Measurements from ENCODE around the gene MICALL2. TPM values are rescaled to one million over a fixed set of nuclear protein-coding genes. Genes with fewer than 3 reads are reported as not detected.

The MICALL2 gene
- total RNA-seq, 2 donors from 2014 or later = 2.0 to 2.1 TPM

DNA sequence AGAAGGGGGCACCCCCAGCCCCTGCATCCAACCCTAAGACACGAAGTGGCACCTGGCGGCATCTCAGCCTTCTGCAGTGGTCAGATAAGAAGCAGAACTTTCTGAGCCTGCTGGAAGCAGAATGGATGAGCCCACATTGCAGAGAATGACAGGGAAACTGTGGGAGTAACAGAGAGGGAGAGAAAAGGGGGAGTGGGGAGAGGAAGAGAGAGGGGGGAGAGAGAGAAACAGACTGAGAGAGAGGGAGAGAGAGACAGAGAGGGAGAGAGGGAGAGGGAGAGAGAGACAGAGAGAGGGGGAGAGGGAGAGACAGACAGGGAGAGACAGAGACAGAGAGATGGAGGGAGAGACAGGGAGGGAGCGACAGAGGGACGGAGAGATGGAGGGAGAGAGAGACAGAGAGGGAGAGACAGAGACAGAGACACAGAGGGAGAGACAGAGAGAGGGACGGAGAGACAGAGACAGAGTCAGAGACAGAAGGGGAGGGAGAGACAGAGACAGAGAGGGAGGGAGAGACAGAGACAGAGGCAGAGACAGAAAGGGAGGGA, 35.9 kb downstream of the MICALL2 start:
- no peaks in the 10 kb centered on the region for H3K9me3 Mint-ChIP-seq
- H3K36me3 Mint-ChIP-seq = no peaks in the 10 kb centered on the region
- no peak for ATAC-seq
- H3K27ac Mint-ChIP-seq = no peak overlapping the region
- no peak overlapping the region for H3K4me3 Mint-ChIP-seq
- no peak for DNase-seq (ENCODE audit: low spot score)
- peaks cover 6 to 7% of the 10 kb centered on the region in 2 donors for H3K4me1 Mint-ChIP-seq (ENCODE audit: low read depth in 2 of 2)
- H3K27me3 Mint-ChIP-seq = peaks cover 13 to 14% of the 10 kb centered on the region in 2 donors

DNA sequence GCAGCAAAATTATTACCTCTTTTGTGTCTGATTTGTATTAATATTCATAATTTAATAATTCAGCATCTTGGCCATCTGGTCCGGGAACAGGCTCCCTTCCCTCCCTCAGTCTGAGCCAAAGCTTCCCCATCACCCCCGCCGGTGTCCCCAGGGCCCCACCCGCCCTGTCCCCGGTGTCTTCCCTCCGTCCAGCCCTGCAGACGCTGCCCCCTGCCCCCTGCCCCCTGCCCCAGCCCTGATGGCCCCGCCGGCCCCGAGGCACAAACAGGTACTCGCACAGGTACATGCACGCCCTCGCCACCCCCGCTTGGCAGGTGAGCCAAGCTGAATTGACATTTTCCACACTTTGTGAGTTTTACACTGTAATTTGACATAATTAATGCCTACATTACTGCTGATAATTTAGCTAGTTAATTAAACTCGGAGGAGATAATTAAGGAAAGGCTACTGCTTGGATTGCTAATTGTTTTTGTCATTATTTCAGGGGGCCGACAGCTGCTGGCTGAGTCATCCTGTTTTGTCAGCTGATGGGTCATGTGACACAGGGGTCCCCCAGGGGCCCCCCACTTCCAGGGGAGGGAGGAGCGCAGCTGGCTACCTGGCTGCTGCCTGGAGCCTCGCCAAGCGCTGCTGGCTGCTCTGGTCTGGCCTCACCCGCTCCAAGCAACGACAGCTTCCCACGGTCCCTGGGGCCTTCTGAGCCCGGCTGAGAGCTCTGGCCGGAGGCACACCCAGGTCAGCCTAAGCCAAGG, 36.6 kb downstream of the MICALL2 start:
- Mint-ChIP-seq H3K36me3 (no peaks in the 10 kb centered on the region), H3K4me3 (no peak overlapping the region), H3K9me3 (no peaks in the 10 kb centered on the region)

DNA sequence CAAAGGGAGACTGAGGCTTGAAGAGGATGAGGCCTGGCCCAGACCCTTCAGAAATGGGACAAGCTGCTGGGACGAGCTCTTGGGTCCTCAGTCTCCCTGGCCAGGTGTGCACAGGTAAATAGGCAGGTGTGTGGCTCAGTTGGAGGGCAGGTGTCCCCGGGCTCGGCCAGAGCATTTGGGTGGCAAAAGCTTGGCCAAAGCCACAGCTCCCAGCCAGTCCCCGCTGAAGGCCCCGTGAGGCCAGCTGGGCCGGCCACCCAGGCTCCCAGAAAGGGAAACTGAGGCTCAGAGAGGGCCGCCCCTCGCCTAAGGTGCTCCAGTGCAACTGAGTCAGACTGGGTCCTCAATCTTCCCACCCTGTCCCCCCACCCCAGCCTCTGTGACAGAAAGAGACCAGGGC, 37.3 kb downstream of the MICALL2 start:
- Mint-ChIP-seq H3K9me3 (no peaks in the 10 kb centered on the region), H3K27ac (no peak overlapping the region), H3K4me3 (no peak overlapping the region), H3K27me3 (peaks cover 13 to 16% of the 10 kb centered on the region in 2 donors), H3K4me1 (ENCODE audit: low read depth in 2 of 2) (peaks cover 20 to 21% of the 10 kb centered on the region in 2 donors), H3K36me3 (no peaks in the 10 kb centered on the region)
- no peak for ATAC-seq
- DNase-seq (ENCODE audit: low spot score) = no peak

More for the DNA sequence above, 36.6 kb downstream of the MICALL2 start:
- Mint-ChIP-seq H3K4me1 (ENCODE audit: low read depth in 2 of 2) (peaks cover 12 to 14% of the 10 kb centered on the region in 2 donors), H3K27ac (no peak overlapping the region), H3K27me3 (peaks cover 13 to 16% of the 10 kb centered on the region in 2 donors)
- DNase-seq (ENCODE audit: low spot score) (no peak), ATAC-seq (no peak)

DNA sequence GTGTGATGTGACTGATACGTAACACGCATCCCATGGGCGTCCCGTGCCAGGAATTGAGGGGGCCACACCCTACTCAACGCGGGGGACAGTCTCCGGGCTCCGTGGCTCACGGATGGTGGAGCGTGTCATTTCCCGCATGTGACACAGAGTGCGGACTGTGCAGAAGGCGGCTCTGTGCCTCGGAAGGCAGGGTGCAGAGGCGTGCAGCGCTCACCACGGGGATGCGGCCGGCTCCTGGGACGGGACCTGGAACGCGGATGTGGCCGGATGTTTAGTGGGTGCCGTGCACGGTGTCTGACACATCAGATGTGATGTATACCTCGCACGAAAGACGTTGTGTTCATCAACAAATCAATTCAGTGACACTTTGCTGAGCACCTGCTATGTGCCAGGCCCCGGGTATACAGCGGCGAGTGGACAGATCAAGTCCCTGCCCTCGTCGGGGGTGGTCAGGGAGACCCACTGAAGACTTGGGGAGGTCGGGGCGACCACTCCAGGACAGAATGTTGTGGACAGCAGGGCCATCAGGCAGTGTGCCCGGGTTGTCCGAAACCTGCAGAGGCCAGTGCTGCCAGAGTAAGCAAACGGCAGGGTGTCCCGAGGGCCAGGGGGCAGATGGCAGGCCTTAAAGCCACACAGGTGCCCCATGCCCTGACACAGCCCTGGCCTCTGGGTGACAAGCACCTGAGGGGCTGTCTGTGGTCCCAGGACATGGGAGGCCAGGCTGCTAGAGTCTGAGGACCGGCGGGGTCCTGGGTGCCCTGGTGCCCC, 38.1 kb downstream of the MICALL2 start:
- Mint-ChIP-seq H3K36me3 (no peaks in the 10 kb centered on the region), H3K4me1 (ENCODE audit: low read depth in 2 of 2) (peaks cover 22 to 25% of the 10 kb centered on the region in 2 donors), H3K27me3 (peaks cover 13 to 17% of the 10 kb centered on the region in 2 donors), H3K4me3 (no peak overlapping the region), H3K9me3 (no peaks in the 10 kb centered on the region), H3K27ac (no peak overlapping the region)
- DNase-seq (ENCODE audit: low spot score) (no peak), ATAC-seq (no peak)

DNA sequence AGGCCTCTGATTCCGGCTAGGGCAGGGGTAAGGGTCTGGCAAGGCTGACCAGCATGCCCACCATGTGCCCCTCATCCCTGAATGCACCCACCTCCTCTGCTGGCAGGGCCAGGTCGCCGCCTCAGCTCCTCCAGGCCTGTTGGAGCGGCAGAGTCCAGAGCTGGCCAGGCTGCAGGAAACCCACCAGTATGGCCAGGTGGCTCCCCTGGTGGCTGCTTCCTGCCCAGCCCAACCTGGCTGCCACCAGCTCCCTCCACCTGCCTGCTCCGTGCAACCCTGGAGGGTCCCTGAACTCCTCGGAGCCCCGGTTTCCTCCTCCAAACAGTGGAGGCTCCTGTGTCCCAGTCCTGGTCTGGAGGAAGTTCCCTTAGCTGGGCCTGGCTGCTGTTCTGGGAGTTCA, 39.6 kb downstream of the MICALL2 start:
- H3K4me1 Mint-ChIP-seq (ENCODE audit: low read depth in 2 of 2) = peaks cover 22 to 28% of the 10 kb centered on the region in 2 donors
- peaks cover 13 to 19% of the 10 kb centered on the region in 2 donors for H3K27me3 Mint-ChIP-seq
- no peak overlapping the region for H3K27ac Mint-ChIP-seq
- ATAC-seq (no peak), DNase-seq (ENCODE audit: low spot score) (no peak)
- H3K9me3 Mint-ChIP-seq = no peaks in the 10 kb centered on the region
- no peaks in the 10 kb centered on the region for H3K36me3 Mint-ChIP-seq
- H3K4me3 Mint-ChIP-seq = no peak overlapping the region

DNA sequence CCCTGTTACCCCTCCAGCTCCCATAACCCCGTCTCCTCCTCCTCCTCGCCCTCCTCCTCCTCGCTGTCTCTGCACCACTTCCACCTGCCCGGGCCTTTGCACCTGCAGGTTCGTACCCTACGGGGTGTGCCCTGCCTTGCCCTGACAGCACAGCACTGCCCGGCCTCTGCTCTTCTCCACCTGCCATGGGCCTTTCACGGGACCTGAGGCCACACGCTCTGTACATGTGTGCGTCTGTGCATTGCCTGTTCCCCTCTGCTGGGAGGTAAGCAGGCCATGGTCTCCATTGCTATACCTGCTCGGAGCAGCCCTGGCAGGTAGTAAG, 40.0 kb downstream of the MICALL2 start:
- Mint-ChIP-seq H3K27ac (no peak overlapping the region), H3K4me1 (ENCODE audit: low read depth in 2 of 2) (peaks cover 22 to 28% of the 10 kb centered on the region in 2 donors), H3K4me3 (peak overlapping the region; percentile 26), H3K27me3 (peaks cover 13 to 17% of the 10 kb centered on the region in 2 donors), H3K36me3 (no peaks in the 10 kb centered on the region), H3K9me3 (no peaks in the 10 kb centered on the region)
- no peak for DNase-seq (ENCODE audit: low spot score)
- ATAC-seq = no peak

DNA sequence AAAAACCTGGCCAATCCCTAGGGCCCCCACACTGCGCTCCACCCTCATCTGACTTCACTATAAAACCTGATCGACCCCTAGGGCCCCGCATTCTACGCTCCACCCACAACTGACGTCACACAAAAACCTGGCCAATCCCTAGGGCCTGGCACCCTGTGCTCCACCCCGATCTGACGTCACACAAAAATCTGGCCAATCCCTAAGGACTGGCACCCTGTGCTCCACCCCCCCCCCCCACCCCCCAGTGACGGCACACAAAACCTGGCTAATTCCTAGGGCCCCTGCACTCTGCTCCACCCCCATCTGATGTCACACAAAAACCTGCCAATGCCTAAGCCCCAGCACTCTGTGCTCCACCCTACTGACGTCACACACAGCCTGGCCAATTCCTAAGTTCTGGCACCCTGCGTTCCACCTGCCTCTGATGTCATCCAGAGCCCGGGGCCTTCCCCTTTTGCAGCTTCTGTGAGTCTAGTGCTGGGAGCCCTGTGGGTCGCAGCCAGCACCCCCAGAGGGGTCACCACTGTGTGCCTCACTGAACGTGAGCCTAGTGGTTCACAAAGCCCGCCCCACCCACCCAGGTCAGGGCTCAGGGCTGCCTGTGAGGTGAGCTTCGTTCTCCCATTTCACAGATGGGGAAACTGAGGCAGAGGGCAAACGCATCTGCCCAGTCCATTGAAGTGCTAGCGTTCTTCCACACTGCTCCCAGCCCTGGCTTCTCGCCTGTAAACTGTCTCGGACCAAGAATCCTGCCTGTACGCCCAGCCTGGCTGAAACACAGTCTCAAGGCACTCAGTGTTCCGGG, 40.6 kb downstream of the MICALL2 start:
- no peak for DNase-seq (ENCODE audit: low spot score)
- no peak for ATAC-seq
- peaks cover 22 to 28% of the 10 kb centered on the region in 2 donors for H3K4me1 Mint-ChIP-seq (ENCODE audit: low read depth in 2 of 2)
- peak overlapping the region; percentile 46 for H3K4me3 Mint-ChIP-seq
- peak overlapping the region; percentile 30 to 61 for H3K27ac Mint-ChIP-seq
- peaks cover 12 to 15% of the 10 kb centered on the region in 2 donors for H3K27me3 Mint-ChIP-seq
- no peaks in the 10 kb centered on the region for H3K9me3 Mint-ChIP-seq
- no peaks in the 10 kb centered on the region for H3K36me3 Mint-ChIP-seq

GRCh38 chr7:1415389-1415990, 43.8 kb downstream of the MICALL2 start:
- no peak overlapping the region for H3K4me3 Mint-ChIP-seq
- ATAC-seq (no peak), DNase-seq (ENCODE audit: low spot score) (no peak)
- H3K4me1 Mint-ChIP-seq (ENCODE audit: low read depth in 2 of 2) = peaks cover 26 to 28% of the 10 kb centered on the region in 2 donors
- no peak overlapping the region for H3K27ac Mint-ChIP-seq
- H3K9me3 Mint-ChIP-seq = no peaks in the 10 kb centered on the region
- no peaks in the 10 kb centered on the region for H3K36me3 Mint-ChIP-seq
- peaks cover 0 to 5% of the 10 kb centered on the region in 2 donors for H3K27me3 Mint-ChIP-seq

GRCh38 chr7:1413936-1414639, 45.2 kb downstream of the MICALL2 start:
- no peaks in the 10 kb centered on the region for H3K36me3 Mint-ChIP-seq
- peaks cover 23 to 28% of the 10 kb centered on the region in 2 donors for H3K4me1 Mint-ChIP-seq (ENCODE audit: low read depth in 2 of 2)
- no peak for DNase-seq (ENCODE audit: low spot score)
- no peaks in the 10 kb centered on the region for H3K9me3 Mint-ChIP-seq
- peaks cover 0 to 5% of the 10 kb centered on the region in 2 donors for H3K27me3 Mint-ChIP-seq
- no peak for ATAC-seq
- H3K4me3 Mint-ChIP-seq = no peak overlapping the region
- no peak overlapping the region for H3K27ac Mint-ChIP-seq

- no peak overlapping the region for H3K27ac Mint-ChIP-seq
- peaks cover 11 to 15% of the 10 kb centered on the region in 2 donors for H3K4me1 Mint-ChIP-seq (ENCODE audit: low read depth in 2 of 2)
- DNase-seq (ENCODE audit: low spot score) = peak; percentile 85
- no peaks in the 10 kb centered on the region for H3K36me3 Mint-ChIP-seq
- H3K4me3 Mint-ChIP-seq = no peak overlapping the region
- no peaks in the 10 kb centered on the region for H3K9me3 Mint-ChIP-seq
- peaks cover 0 to 6% of the 10 kb centered on the region in 2 donors for H3K27me3 Mint-ChIP-seq
- peak; percentile 88 to 95 for ATAC-seq
Measured at GRCh38 chr7:1412322-1413261, 46.7 kb downstream of the MICALL2 start.

GRCh38 chr7:1411414-1411813, 47.9 kb downstream of the MICALL2 start:
- H3K27me3 Mint-ChIP-seq = peaks cover 0 to 6% of the 10 kb centered on the region in 2 donors
- no peaks in the 10 kb centered on the region for H3K9me3 Mint-ChIP-seq
- peaks cover 3 to 5% of the 10 kb centered on the region in 2 donors for H3K4me1 Mint-ChIP-seq (ENCODE audit: low read depth in 2 of 2)
- no peak overlapping the region for H3K27ac Mint-ChIP-seq
- no peaks in the 10 kb centered on the region for H3K36me3 Mint-ChIP-seq
- ATAC-seq (no peak), DNase-seq (ENCODE audit: low spot score) (no peak)
- no peak overlapping the region for H3K4me3 Mint-ChIP-seq

GRCh38 chr7:1410992-1411391, 48.3 kb downstream of the MICALL2 start:
- Mint-ChIP-seq H3K36me3 (no peaks in the 10 kb centered on the region), H3K27ac (no peak overlapping the region), H3K4me1 (ENCODE audit: low read depth in 2 of 2) (peaks cover 1 to 3% of the 10 kb centered on the region in 2 donors), H3K27me3 (peaks cover 0 to 5% of the 10 kb centered on the region in 2 donors), H3K9me3 (no peaks in the 10 kb centered on the region), H3K4me3 (no peak overlapping the region)
- no peak for ATAC-seq
- DNase-seq (ENCODE audit: low spot score) = no peak
